ENCODE data around the gene SPATA45.
"Not testable (repeated sequence)": the region's sequence is repeated elsewhere in the genome, so short reads cannot be mapped to it uniquely, and the experiment has no call there.

SPATA45 gene

DNA sequence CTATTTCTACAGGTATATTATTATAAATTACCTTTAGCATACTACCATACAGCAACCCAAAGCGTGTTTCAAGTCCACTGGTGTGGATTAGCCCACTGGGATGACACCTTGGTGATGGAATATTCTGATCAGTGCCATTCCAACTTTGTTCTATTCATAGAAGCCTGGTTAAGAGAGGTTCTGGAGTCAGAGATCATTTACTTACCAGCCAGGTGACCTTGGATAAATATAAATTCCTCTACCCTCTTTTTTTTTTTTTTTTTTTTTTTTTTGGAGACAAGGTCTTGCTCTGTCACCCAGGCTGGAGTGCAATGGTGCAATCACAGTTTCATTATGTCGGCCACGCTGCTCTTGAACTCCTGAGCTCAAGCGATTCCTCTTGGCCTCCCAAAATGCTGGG is at the start of gene SPATA45:
SPATA45 (minus strand) TSS at position 101 of the 400 bp plus-strand sequence. CDS start 11,500 bp downstream, outside the sequence.
- no peak for DNase-seq

DNA sequence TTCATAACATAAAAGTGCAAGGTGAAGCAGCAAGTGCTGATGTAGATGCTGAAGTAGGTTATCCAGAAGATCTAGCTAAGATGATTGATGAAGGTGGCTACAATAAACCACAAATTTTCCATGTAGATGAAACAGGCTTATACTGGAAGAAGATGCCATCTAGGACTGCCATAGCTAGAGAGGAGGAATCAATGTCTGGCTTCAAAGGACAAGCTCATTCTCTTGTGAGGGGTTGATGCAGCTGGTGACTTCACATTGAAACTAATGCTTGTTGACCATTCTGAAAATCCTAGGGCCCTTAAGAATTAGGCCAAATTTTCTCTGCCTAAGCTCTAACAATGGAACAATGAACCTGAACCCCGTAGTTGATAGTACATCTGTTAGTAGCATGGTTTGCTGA is 44.7 kb upstream of the SPATA45 start:
- no peak for DNase-seq

- no peak for DNase-seq
These were observed 37.1 kb upstream of the SPATA45 start for GRCh38 chr1:212884592-212884991.

- DNase-seq: no peak
These were observed 32.7 kb upstream of the SPATA45 start for GRCh38 chr1:212879947-212880690.

GRCh38 chr1:212878418-212878817 is 31.0 kb upstream of the SPATA45 start:
- no peak for DNase-seq

DNA sequence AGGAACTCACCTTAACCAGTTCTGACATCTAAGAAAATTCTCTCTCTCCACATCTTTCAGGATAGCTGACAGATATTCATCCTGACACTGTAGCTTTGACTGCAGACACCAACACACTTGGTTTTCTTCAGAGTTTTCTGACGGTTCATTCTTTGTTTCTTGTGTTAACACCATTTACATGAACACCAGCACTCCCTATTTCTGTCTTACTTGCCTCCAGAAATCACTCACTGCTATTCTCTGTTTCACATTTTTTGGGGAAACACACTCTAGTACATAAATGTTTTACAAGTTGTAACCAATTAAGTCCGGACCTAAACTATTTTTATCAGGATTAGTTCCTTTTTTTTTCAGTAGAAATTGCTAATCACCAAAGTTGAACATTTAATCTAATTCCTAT is 26.1 kb upstream of the SPATA45 start:
- no peak for DNase-seq

- DNase-seq: no peak
These were observed 24.5 kb upstream of the SPATA45 start for GRCh38 chr1:212871976-212872375.

GRCh38 chr1:212867192-212867591 is 19.7 kb upstream of the SPATA45 start:
- DNase-seq: no peak

GRCh38 chr1:212864201-212864600 is 16.8 kb upstream of the SPATA45 start:
- DNase-seq: no peak

GRCh38 chr1:212863345-212863744 is 15.9 kb upstream of the SPATA45 start:
- not testable (repeated sequence) for DNase-seq

DNA sequence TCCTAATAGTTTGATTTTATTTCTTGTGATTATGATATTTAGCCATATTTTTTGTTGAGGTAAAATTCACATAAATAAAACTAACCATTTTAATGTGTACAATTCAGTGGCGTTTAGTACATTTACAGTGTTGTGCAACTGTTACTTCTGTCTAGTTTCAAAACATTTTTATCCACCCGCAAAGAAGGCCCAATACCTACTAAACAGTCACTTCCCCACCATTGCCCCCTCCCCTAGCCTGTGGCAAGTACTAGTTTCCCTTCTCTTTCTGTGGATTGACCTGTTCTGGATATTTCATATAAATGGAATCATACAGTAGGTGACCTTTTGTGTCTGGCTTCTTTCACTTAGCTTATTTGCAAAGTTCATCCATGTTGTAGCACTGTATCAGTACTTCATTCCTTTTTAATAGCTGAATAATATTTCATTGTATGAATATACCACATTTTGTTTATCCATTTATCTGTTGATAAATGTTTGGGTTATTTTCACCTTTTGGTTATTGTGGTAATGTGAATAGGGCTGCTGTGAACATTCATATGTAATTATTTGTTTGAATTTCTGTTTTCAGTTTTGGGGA is 14.8 kb upstream of the SPATA45 start:
- DNase-seq: no peak

DNA sequence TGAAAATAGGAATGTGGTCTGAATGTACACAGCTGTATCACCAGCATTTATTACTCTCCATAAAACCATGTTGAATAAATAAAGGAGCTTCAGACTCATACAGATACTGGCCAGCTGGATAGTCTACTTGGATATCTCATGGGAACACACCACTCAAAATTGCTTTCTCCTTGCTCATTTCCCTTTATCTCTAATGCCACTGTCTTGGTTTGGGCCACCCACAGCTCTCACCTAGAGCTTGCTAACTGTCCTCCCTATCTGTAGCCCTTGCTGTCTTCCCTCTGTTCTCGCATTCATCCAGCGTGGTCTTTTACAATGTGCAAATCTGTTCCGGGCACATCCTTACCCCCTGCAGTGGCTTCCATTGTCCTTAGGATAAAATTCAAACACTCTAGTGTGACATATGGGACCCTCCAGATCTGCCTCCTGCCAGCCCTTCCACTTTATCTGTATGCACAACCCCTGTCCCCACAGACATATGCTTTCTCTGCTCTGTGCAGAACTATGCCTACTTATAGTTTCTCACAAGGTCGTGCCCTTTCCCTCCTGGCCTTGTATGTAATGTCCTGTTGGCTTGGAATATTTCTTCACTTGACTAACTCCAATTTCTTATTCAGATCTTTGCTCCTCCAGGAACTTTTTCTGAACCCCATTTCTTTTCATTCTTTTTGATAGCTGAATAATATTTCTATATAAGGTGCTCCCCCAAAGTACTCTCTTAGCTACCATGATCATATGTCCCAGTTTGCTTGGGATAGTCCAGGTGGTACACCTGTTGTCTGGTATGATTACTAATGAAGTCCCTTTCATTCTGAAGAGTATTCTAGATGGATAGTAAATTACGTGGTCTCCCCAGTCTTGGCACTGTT is 13.5 kb upstream of the SPATA45 start:
- no peak for DNase-seq

- no peak for DNase-seq
These were observed 11.2 kb upstream of the SPATA45 start for GRCh38 chr1:212858461-212859265.

- peak; percentile 90 for DNase-seq
These were observed 10.6 kb upstream of the SPATA45 start, which contains the start of gene FLVCR1 for GRCh38 chr1:212857992-212858460. Gene FLVCR1, plus strand, starts transcription at chr1:212858275. Its CDS starts 178 bp downstream, at chr1:212858453.

DNA sequence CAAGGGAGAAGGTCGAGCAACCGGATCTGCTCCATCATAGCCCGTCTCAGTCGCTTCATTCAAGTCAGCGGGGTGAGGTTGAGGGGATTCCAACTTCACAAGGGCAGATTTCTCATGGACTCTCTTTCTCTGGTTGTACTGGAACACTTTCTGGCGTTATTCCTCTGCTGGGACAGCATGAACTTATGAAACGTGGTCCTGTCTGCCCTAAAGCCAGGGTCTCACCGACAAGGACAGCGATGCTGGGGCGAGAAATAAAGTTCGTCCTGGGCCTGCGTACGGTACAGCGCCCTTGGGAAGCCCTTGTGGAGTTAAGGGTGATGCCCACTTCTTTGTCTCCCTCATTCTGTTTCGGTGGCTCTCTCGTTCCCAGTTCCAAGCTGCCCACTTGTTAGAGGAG is 9.3 kb upstream of the SPATA45 start:
- DNase-seq: no peak

GRCh38 chr1:212853658-212854057 is 6.2 kb upstream of the SPATA45 start:
- DNase-seq: no peak

- no peak for DNase-seq
These were observed 4.7 kb upstream of the SPATA45 start for GRCh38 chr1:212852105-212852688.

- DNase-seq: not testable (repeated sequence)
These were observed 2.9 kb downstream of the SPATA45 start for GRCh38 chr1:212844521-212844920.

GRCh38 chr1:212838145-212838544 is 9.3 kb downstream of the SPATA45 start:
- no peak for DNase-seq

- DNase-seq: not testable (repeated sequence)
These were observed 13.9 kb downstream of the SPATA45 start for GRCh38 chr1:212833211-212834207.

GRCh38 chr1:212828395-212828794 is 19.1 kb downstream of the SPATA45 start:
- no peak for DNase-seq

Measured in NCI-H2029 (cell line).